DND-41 (cell line): ENCODE measurements around the gene LAMA2.

ENCODE experiments used
- ATAC-seq: fragments of 200-7000 bp; cut with Tn5 transposase; 3 replicates; pipeline ENCODE4 v1.9.1; 2021; ENCODE audit warnings: low read depth; ENCODE audit not compliant: insufficient read depth
- DNase-seq: peaks from one replicate; pipeline ENCODE4 v3.0.0-alpha.2; 2020
- H2AFZ ChIP-seq: 2 replicates; pipeline ENCODE4 v1.6.0; 2012; ENCODE audit warnings: low read depth, low read length
- H3K27ac ChIP-seq: 2 replicates; pipeline ENCODE4 v1.5.1; 2012; ENCODE audit warnings: low read length, inconsistent platforms
- H3K27me3 ChIP-seq: fragments of 200-600 bp; sonication (generic); 2 replicates; pipeline ENCODE4 v1.6.0; 2012; ENCODE audit warnings: low read length, mild to moderate bottlenecking, inconsistent platforms; ENCODE audit not compliant: insufficient read depth, poor library complexity
- H3K36me3 ChIP-seq: 2 replicates; pipeline ENCODE4 v1.5.1; 2012; ENCODE audit warnings: low read length, inconsistent platforms; ENCODE audit not compliant: insufficient read depth
- H3K4me1 ChIP-seq: 2 replicates; pipeline ENCODE4 v1.5.1; 2012; ENCODE audit warnings: mild to moderate bottlenecking, low read length; ENCODE audit not compliant: insufficient read depth
- H3K4me2 ChIP-seq: 2 replicates; pipeline ENCODE4 v1.6.0; 2012; ENCODE audit warnings: mild to moderate bottlenecking, moderate library complexity, low read length, inconsistent platforms; ENCODE audit not compliant: insufficient read depth
- H3K4me3 ChIP-seq, 2 experiments: fragments of 200-600 bp in 1 of 2; shearing (Covaris generic) in 1 of 2; 2 replicates each; pipeline ENCODE4 v1.5.1; 2012 to 2016; ENCODE audit warnings: inconsistent platforms in 2 of 2, low read length in 2 of 2, mild to moderate bottlenecking in 2 of 2, low read depth in 1 of 2, moderate library complexity in 1 of 2
- H3K79me2 ChIP-seq: 2 replicates; pipeline ENCODE4 v1.6.0; 2012; ENCODE audit warnings: low read length, inconsistent platforms; ENCODE audit not compliant: insufficient read depth
- H3K9ac ChIP-seq: 2 replicates; pipeline ENCODE4 v1.6.0; 2012; ENCODE audit warnings: low read depth, mild to moderate bottlenecking, inconsistent platforms, low read length, moderate library complexity
- H3K9me3 ChIP-seq: 2 replicates; pipeline ENCODE4 v1.5.1; 2012; ENCODE audit warnings: low read length, moderate library complexity, mild to moderate bottlenecking, inconsistent platforms; ENCODE audit not compliant: insufficient read depth, severe bottlenecking
- H4K20me1 ChIP-seq: 2 replicates; pipeline ENCODE4 v1.6.0; 2012; ENCODE audit warnings: low read length; ENCODE audit not compliant: insufficient read depth
- CTCF ChIP-seq: IDR thresholded peaks from 2 replicates; pipeline ENCODE4 v1.5.1; 2012; ENCODE audit warnings: borderline replicate concordance, low read length, moderate library complexity, mild to moderate bottlenecking; ENCODE audit not compliant: poor library complexity, severe bottlenecking; ENCODE audit errors: extremely low read depth
- EZH2 ChIP-seq: IDR thresholded peaks from 3 replicates; pipeline ENCODE4 v1.6.1; 2012; ENCODE audit warnings: borderline replicate concordance, low read depth, mild to moderate bottlenecking, moderate library complexity, low read length, inconsistent platforms; ENCODE audit not compliant: severe bottlenecking

Gene LAMA2

GRCh38 chr6:129519750-129520149 lies 636.8 kb downstream of the LAMA2 start:
- Histone ChIP-seq H3K79me2 (no peaks in the 10 kb centered on the region), H3K9me3 (no peaks in the 10 kb centered on the region), H3K27ac (no peak overlapping the region), H3K9ac (no peak overlapping the region), H3K36me3 (no peaks in the 10 kb centered on the region), H3K4me2 (no peak overlapping the region), H3K4me1 (no peaks in the 10 kb centered on the region), H4K20me1 (no peaks in the 10 kb centered on the region), H3K4me3 (no peak overlapping the region), H3K27me3 (no peaks in the 10 kb centered on the region), H2AFZ (no peak overlapping the region)
- ATAC-seq, result no peak
- DNase-seq, result no peak
- TF ChIP-seq CTCF (no peak), EZH2 (no peak)

- no peak overlapping the region for H3K27ac ChIP-seq
- no peak for TF ChIP-seq CTCF
- no peak for TF ChIP-seq EZH2
- H3K4me1 ChIP-seq, result no peaks in the 10 kb centered on the region
- H3K9me3 ChIP-seq, result no peaks in the 10 kb centered on the region
- H3K4me2 ChIP-seq, result no peak overlapping the region
- no peak overlapping the region for H3K4me3 ChIP-seq
- H2AFZ ChIP-seq, result no peak overlapping the region
- no peak for ATAC-seq
- H3K27me3 ChIP-seq, result no peaks in the 10 kb centered on the region
- no peak for DNase-seq
- no peaks in the 10 kb centered on the region for H3K79me2 ChIP-seq
- no peak overlapping the region for H3K9ac ChIP-seq
- no peaks in the 10 kb centered on the region for H4K20me1 ChIP-seq
- no peaks in the 10 kb centered on the region for H3K36me3 ChIP-seq
These were observed 639.0 kb downstream of the LAMA2 start for GRCh38 chr6:129521946-129522345.

GRCh38 chr6:129523816-129524215 lies 640.9 kb downstream of the LAMA2 start:
- H3K4me2 ChIP-seq, result no peak overlapping the region
- no peaks in the 10 kb centered on the region for H3K4me1 ChIP-seq
- H2AFZ ChIP-seq, result no peak overlapping the region
- H3K27ac ChIP-seq, result no peak overlapping the region
- H4K20me1 ChIP-seq, result no peaks in the 10 kb centered on the region
- H3K36me3 ChIP-seq, result no peaks in the 10 kb centered on the region
- H3K4me3 ChIP-seq, result no peak overlapping the region
- no peaks in the 10 kb centered on the region for H3K9me3 ChIP-seq
- no peak for TF ChIP-seq EZH2
- no peak for TF ChIP-seq CTCF
- DNase-seq, result no peak
- no peak for ATAC-seq
- peaks cover 4% of the 10 kb centered on the region for H3K27me3 ChIP-seq
- H3K79me2 ChIP-seq, result no peaks in the 10 kb centered on the region
- no peak overlapping the region for H3K9ac ChIP-seq

GRCh38 chr6:129525055-129525454 lies 642.1 kb downstream of the LAMA2 start:
- no peak for TF ChIP-seq CTCF
- no peak for TF ChIP-seq EZH2
- Histone ChIP-seq H3K36me3 (no peaks in the 10 kb centered on the region), H2AFZ (no peak overlapping the region), H3K4me1 (no peaks in the 10 kb centered on the region), H3K4me2 (no peak overlapping the region), H3K27ac (no peak overlapping the region), H3K4me3 (no peak overlapping the region), H3K9ac (no peak overlapping the region), H3K27me3 (peaks cover 4% of the 10 kb centered on the region), H4K20me1 (no peaks in the 10 kb centered on the region), H3K9me3 (no peaks in the 10 kb centered on the region), H3K79me2 (no peaks in the 10 kb centered on the region)
- ATAC-seq (no peak), DNase-seq (no peak)
